ENCODE data around the gene CRYBA1.

GRCh38 chr17:29273924-29274323 is 27.3 kb downstream of the CRYBA1 start:
- TF ChIP-seq CTCF (IDR thresholded peaks at IDR 0.05; ENCODE audit: control extremely low read depth in 1 of 3, insufficient read depth in 1 of 3, low read depth in 1 of 3, low read length in 3 of 3), result no peak
- TF ChIP-seq RAD21 (IDR thresholded peaks at IDR 0.05 in 1 of 2, conservative IDR thresholded peaks at IDR 0.05 in 1 of 2; ENCODE audit: low read depth in 2 of 2, low read length in 2 of 2), result no peak
- TF ChIP-seq FOSL1 (IDR thresholded peaks at IDR 0.05; ENCODE audit: insufficient read depth, low read depth, low read length), result no peak
- no peak for TF ChIP-seq POLR2A (IDR thresholded peaks at IDR 0.05; ENCODE audit: control extremely low read depth in 1 of 2, low read depth in 2 of 2, low read length in 2 of 2)
- no peak for TF ChIP-seq YY1 (IDR thresholded peaks at IDR 0.05; ENCODE audit: low read depth, low read length)
- TF ChIP-seq GABPA (IDR thresholded peaks at IDR 0.05; ENCODE audit: borderline replicate concordance, insufficient read depth, low read length), result no peak
- TF ChIP-seq ZNF274 (IDR thresholded peaks at IDR 0.05; ENCODE audit: borderline replicate concordance, extremely low read depth, low read length), result no peak
- TF ChIP-seq EZH2 (IDR thresholded peaks at IDR 0.05; ENCODE audit: low read depth, low read length, severe bottlenecking), result no peak
- no peak for TF ChIP-seq HDAC6 (IDR thresholded peaks at IDR 0.05; ENCODE audit: low read depth, low read length)
- TF ChIP-seq SP2 (IDR thresholded peaks at IDR 0.05; ENCODE audit: low read length), result no peak
- no peak for TF ChIP-seq SP4 (IDR thresholded peaks at IDR 0.05; ENCODE audit: low read length)
- TF ChIP-seq SP1 (IDR thresholded peaks at IDR 0.05; ENCODE audit: low read depth, low read length), result no peak
- no peak for TF ChIP-seq RBBP5 (IDR thresholded peaks at IDR 0.05; ENCODE audit: borderline replicate concordance, low read depth, low read length)
